Transverse colon (tissue), 4 donors: ENCODE measurements around the gene CA6. TPM values are rescaled to one million over a fixed set of nuclear protein-coding genes. Genes with fewer than 3 reads are reported as not detected.

ENCODE experiments used
- DNase-seq: peaks from one replicate; pipeline ENCODE4 v3.0.0-alpha.2; 2019
- H3K27ac ChIP-seq, 4 donors: fragments of 200-600 bp; sonication (generic); 2 replicates each; pipeline ENCODE4 v1.5.1; 2016 to 2018; ENCODE audit warnings: inconsistent platforms in 4 of 4
- H3K27me3 ChIP-seq: fragments of 200-600 bp; sonication (generic); 2 replicates; pipeline ENCODE4 v1.5.1; 2017; ENCODE audit warnings: inconsistent platforms
- H3K36me3 ChIP-seq, 4 donors: fragments of 200-600 bp; sonication (generic); 2 replicates each; pipeline ENCODE4 v1.5.1; 2017 to 2019; ENCODE audit warnings: inconsistent platforms in 4 of 4
- H3K4me1 ChIP-seq, 4 donors: fragments of 200-600 bp; sonication (generic); 2 replicates each; pipeline ENCODE4 v1.5.1; 2017 to 2020; ENCODE audit warnings: inconsistent platforms in 4 of 4
- H3K4me3 ChIP-seq, 4 donors: fragments of 200-600 bp; sonication (generic); 1 replicate in 1 of 4; 2 replicates in 3 of 4; pipeline versions ENCODE4 v1.5.1 to v1.6.1; 2017 to 2019; ENCODE audit warnings: inconsistent platforms in 4 of 4
- H3K9me3 ChIP-seq, 2 donors: fragments of 200-600 bp; sonication (generic); 2 replicates each; pipeline ENCODE4 v1.5.1; 2017 to 2019; ENCODE audit warnings: inconsistent platforms in 2 of 2
- EP300 ChIP-seq: sonication (generic); formaldehyde crosslinking; IDR thresholded peaks from one replicate; pipeline ENCODE4 v1.6.1; 2017; ENCODE audit warnings: antibody characterized with exemption, low read depth
- POLR2A ChIP-seq: fragments of 450-650 bp; IDR thresholded peaks from one replicate; pipeline ENCODE4 v1.6.1; 2016; ENCODE audit warnings: antibody characterized with exemption, mild to moderate bottlenecking, moderate library complexity
- POLR2AphosphoS5 ChIP-seq, 3 donors: sonication (generic); formaldehyde crosslinking; IDR thresholded peaks; one replicate each; pipeline ENCODE4 v1.6.1; 2016; ENCODE audit warnings: antibody characterized with exemption in 3 of 3
- WGBS, 2 donors: methylation state at CpG; one replicate each; pipeline ENCODE4 v1.1.5; 2018; ENCODE audit warnings: low coverage in 1 of 2; 5-methylcytosine and 5-hydroxymethylcytosine counted together
- in situ Hi-C, 4 donors: fragments of 200-750 bp; cut with MboI; loops; one replicate each; pipeline versions ENCODE4 v1.15.0 to v1.15.1; 2017; ENCODE audit warnings: low sequenced_read_pairs in 3 of 4, low pct_ligation_motif_present in 1 of 4, low pct_unique_long_range_greater_than_20kb in 1 of 4
- intact Hi-C: fragments of 100-400 bp; cut with DNase I; formaldehyde crosslinking; loops from one replicate; pipeline ENCODE4 v1.15.1; 2023; ENCODE audit warnings: low total_unique reads
- total RNA-seq, 4 donors: library from RNA; depleted of rRNA; stranded (reverse); fragments of >200 nt; gene quantifications; one replicate each; pipeline ENCODE4 v1.1.0, GENCODE V29; 2016
- TF ChIP-seq, protein P1 (sequence below), 5 experiments: fragments of 200-600 bp in 3 of 5; fragments of 450-650 bp in 2 of 5; sonication (generic) in 3 of 5; IDR thresholded peaks; 1 replicate in 2 of 5; 2 replicates in 3 of 5; pipeline ENCODE4 v1.5.1; 2016 to 2017; ENCODE audit warnings: antibody characterized with exemption in 5 of 5, inconsistent platforms in 3 of 5, mild to moderate bottlenecking in 2 of 5, moderate library complexity in 1 of 5

Gene CA6
- total RNA-seq, 4 donors from 2014 or later, result not detected

- H3K4me3 ChIP-seq, result no peak overlapping the region
- in situ Hi-C loops (loop anchor here in 1 of 4 donors (10.0 kb wide), 1 partner anchor 92 kb away; no protein-coding TSS in a partner anchor), intact Hi-C loops (loop anchor here (2.0 kb wide), 1 partner anchor 94 kb away; no protein-coding TSS in a partner anchor)
- H3K9me3 ChIP-seq, result no peaks in the 10 kb centered on the region
- H3K27me3 ChIP-seq, result no peaks in the 10 kb centered on the region
- no peaks in the 10 kb centered on the region for H3K36me3 ChIP-seq
- no peak for DNase-seq
- H3K4me1 ChIP-seq, result peaks cover 0 to 11% (median 3%) of the 10 kb centered on the region in 4 donors
- WGBS, 2 donors, result 40 to 87% methylated on average over 1 to 19 of the region's 19 CpGs
- no peak overlapping the region for H3K27ac ChIP-seq
- TF ChIP-seq, protein P1, sequence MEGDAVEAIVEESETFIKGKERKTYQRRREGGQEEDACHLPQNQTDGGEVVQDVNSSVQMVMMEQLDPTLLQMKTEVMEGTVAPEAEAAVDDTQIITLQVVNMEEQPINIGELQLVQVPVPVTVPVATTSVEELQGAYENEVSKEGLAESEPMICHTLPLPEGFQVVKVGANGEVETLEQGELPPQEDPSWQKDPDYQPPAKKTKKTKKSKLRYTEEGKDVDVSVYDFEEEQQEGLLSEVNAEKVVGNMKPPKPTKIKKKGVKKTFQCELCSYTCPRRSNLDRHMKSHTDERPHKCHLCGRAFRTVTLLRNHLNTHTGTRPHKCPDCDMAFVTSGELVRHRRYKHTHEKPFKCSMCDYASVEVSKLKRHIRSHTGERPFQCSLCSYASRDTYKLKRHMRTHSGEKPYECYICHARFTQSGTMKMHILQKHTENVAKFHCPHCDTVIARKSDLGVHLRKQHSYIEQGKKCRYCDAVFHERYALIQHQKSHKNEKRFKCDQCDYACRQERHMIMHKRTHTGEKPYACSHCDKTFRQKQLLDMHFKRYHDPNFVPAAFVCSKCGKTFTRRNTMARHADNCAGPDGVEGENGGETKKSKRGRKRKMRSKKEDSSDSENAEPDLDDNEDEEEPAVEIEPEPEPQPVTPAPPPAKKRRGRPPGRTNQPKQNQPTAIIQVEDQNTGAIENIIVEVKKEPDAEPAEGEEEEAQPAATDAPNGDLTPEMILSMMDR (IDR thresholded peaks at IDR 0.05), result no peak
- no peak for TF ChIP-seq POLR2A
- TF ChIP-seq POLR2AphosphoS5 (IDR thresholded peaks at IDR 0.05), result no peak
- no peak for TF ChIP-seq EP300
Measured at GRCh38 chr1:9006956-9007615, 61.4 kb downstream of the CA6 start.

DNA sequence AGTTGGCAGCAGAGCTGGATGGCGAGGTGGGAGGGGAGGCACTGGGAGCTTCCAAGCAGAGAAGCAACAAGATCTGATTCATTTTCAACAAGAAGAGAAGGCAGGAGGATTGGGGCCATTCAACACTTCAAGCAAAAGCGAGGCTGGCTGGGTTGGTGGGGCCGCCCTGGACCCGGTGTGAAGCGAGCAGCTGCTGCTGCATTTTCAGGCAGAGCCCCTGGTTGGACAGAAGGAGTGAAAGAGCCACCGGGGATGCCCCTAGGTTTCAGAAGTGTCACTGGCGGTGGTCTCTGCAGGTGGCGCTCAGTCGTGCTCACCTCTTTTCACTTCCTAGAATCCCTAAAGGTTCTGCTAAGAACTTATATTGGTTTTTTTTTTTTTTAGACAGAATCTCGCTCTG, 62.6 kb downstream of the CA6 start:
- WGBS, 2 donors, result 87 to 93% methylated on average over 9 to 10 of the region's 10 CpGs
- Histone ChIP-seq H3K36me3 (no peaks in the 10 kb centered on the region), H3K27me3 (no peaks in the 10 kb centered on the region), H3K4me3 (no peak overlapping the region), H3K4me1 (peaks cover 0 to 6% (median 1%) of the 10 kb centered on the region in 4 donors), H3K27ac (no peak overlapping the region), H3K9me3 (no peaks in the 10 kb centered on the region)
- intact Hi-C loops (no loop called here), in situ Hi-C loops (loop anchor here in 1 of 4 donors (10.0 kb wide), 1 partner anchor 93 kb away; no protein-coding TSS in a partner anchor)
- DNase-seq, result peak; percentile 49
- TF ChIP-seq EP300 (no peak), POLR2AphosphoS5 (IDR thresholded peaks at IDR 0.05) (no peak), POLR2A (no peak)
- TF ChIP-seq, protein P1 (IDR thresholded peaks at IDR 0.05), result no peak

DNA sequence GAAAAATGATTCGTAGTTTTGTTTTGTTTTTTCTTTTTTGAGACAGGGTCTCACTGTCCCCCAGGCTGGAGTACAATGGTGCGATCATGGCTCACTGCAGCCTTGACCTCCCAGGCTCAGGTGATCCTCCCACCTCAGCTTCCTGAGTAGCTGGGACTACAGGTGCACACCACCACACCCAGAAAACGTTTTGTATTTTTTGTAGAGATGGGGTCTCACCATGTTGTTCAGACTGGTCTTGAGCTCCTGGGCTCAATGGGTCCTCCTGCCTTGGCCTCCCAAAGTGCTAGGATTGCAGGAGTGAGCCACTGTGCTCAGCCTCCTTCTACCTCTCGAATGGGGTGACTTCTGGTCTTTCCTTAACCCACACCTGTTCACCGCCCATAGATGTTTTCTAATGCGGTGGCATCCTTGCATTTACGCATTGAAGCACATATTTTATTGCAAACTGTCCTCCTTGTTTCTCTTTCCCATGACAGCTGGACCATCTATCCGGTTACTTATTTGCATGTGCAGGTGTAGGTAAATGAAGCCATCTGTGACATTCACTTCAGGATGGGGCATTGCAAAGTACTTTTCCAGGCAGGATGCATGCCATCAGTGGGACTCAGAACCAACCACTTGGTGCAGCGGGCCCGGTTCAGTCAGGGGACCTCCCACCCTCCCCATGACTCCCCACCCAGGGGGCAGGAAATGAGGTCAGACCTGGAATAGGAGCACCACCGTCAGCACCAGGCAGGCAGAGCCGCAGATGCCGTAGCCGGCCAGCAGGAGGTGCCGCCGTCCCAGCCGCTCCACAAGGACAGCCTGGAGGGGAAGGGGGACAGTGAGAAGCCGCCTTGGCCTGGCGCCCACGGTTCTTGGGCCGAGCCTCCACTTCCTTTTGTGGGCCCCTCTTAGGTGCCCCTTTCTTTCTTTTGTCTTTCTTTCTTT, 64.0 kb downstream of the CA6 start:
- no peak for TF ChIP-seq POLR2A
- TF ChIP-seq, protein P1 (IDR thresholded peaks at IDR 0.05), result peak; percentile 55 to 68 (median 62)
- no peak overlapping the region for H3K4me3 ChIP-seq
- in situ Hi-C loops (loop anchor here in 3 of 4 donors (10.0 kb wide), 2 partner anchors 95 kb away; no protein-coding TSS in a partner anchor), intact Hi-C loops (no loop called here)
- H3K4me1 ChIP-seq, result peaks cover 0 to 6% (median 1%) of the 10 kb centered on the region in 4 donors
- no peaks in the 10 kb centered on the region for H3K36me3 ChIP-seq
- H3K27me3 ChIP-seq, result no peaks in the 10 kb centered on the region
- no peak overlapping the region for H3K27ac ChIP-seq
- H3K9me3 ChIP-seq, result no peaks in the 10 kb centered on the region
- WGBS, 2 donors, result 51 to 59% methylated on average over 5 to 21 of the region's 21 CpGs
- DNase-seq, result peak; percentile 47

GRCh38 chr1:9010781-9011323, 65.2 kb downstream of the CA6 start:
- WGBS, 2 donors, result 42% methylated on average over 8 of the region's 8 CpGs; no CpG with 5 or more reads in 1 of the 2 donors
- peak; percentile 64 for DNase-seq
- Histone ChIP-seq H3K27ac (peak overlapping the region in 1 of 4 donors; percentile 30), H3K9me3 (no peaks in the 10 kb centered on the region), H3K4me1 (peaks cover 0 to 6% (median 1%) of the 10 kb centered on the region in 4 donors), H3K27me3 (no peaks in the 10 kb centered on the region), H3K4me3 (no peak overlapping the region), H3K36me3 (no peaks in the 10 kb centered on the region)
- no peak for TF ChIP-seq POLR2A
- TF ChIP-seq POLR2AphosphoS5 (IDR thresholded peaks at IDR 0.05), result peak in 1 of 3 donors; percentile 29
- in situ Hi-C loops (loop anchor here in 3 of 4 donors (10.0 kb wide), 1 partner anchor 94 kb away; no protein-coding TSS in a partner anchor), intact Hi-C loops (no loop called here)
